ENCODE results near the gene P2RY14.

Gene P2RY14

GRCh38 chr3:151278230-151278629, at the start of gene P2RY14:
Gene P2RY14 (minus strand): TSS chr3:151278542. CDS start chr3:151214316, 64,226 bp downstream.
- in situ Hi-C loops (cut with HindIII; ENCODE audit: low sequenced_read_pairs): no loop called here

- in situ Hi-C loops (cut with HindIII; ENCODE audit: low sequenced_read_pairs): no loop called here
Observed at GRCh38 chr3:151327571-151328198, 49.3 kb upstream of the P2RY14 start.

GRCh38 chr3:151322511-151322910, 44.2 kb upstream of the P2RY14 start:
- in situ Hi-C loops (cut with HindIII; ENCODE audit: low sequenced_read_pairs): no loop called here

- in situ Hi-C loops (cut with HindIII; ENCODE audit: low sequenced_read_pairs): no loop called here
Observed at GRCh38 chr3:151321526-151321925, 43.2 kb upstream of the P2RY14 start.

GRCh38 chr3:151320131-151320530, 41.8 kb upstream of the P2RY14 start:
- in situ Hi-C loops (cut with HindIII; ENCODE audit: low sequenced_read_pairs): no loop called here

- in situ Hi-C loops (cut with HindIII; ENCODE audit: low sequenced_read_pairs): no loop called here
Observed at GRCh38 chr3:151319628-151320027, 41.3 kb upstream of the P2RY14 start.

GRCh38 chr3:151318991-151319390, 40.6 kb upstream of the P2RY14 start:
- in situ Hi-C loops (cut with HindIII; ENCODE audit: low sequenced_read_pairs): no loop called here

GRCh38 chr3:151318313-151318712, 40.0 kb upstream of the P2RY14 start:
- in situ Hi-C loops (cut with HindIII; ENCODE audit: low sequenced_read_pairs): no loop called here

- in situ Hi-C loops (cut with HindIII; ENCODE audit: low sequenced_read_pairs): no loop called here
Observed at GRCh38 chr3:151316267-151316991, 38.1 kb upstream of the P2RY14 start, which contains the start of gene GPR87. Gene GPR87 (minus strand): TSS chr3:151316820. CDS start chr3:151300100, 16,720 bp downstream.

GRCh38 chr3:151315846-151316245, 37.5 kb upstream of the P2RY14 start:
- in situ Hi-C loops (cut with HindIII; ENCODE audit: low sequenced_read_pairs): no loop called here

GRCh38 chr3:151315136-151315535, 36.8 kb upstream of the P2RY14 start:
- in situ Hi-C loops (cut with HindIII; ENCODE audit: low sequenced_read_pairs): no loop called here

- in situ Hi-C loops (cut with HindIII; ENCODE audit: low sequenced_read_pairs): no loop called here
Observed at GRCh38 chr3:151314593-151314992, 36.3 kb upstream of the P2RY14 start.

GRCh38 chr3:151314137-151314536, 35.8 kb upstream of the P2RY14 start:
- in situ Hi-C loops (cut with HindIII; ENCODE audit: low sequenced_read_pairs): no loop called here

- in situ Hi-C loops (cut with HindIII; ENCODE audit: low sequenced_read_pairs): no loop called here
Observed at GRCh38 chr3:151312972-151313371, 34.6 kb upstream of the P2RY14 start.

GRCh38 chr3:151309566-151309965, 31.2 kb upstream of the P2RY14 start:
- in situ Hi-C loops (cut with HindIII; ENCODE audit: low sequenced_read_pairs): no loop called here

GRCh38 chr3:151307583-151308488, 29.5 kb upstream of the P2RY14 start:
- in situ Hi-C loops (cut with HindIII; ENCODE audit: low sequenced_read_pairs): no loop called here

GRCh38 chr3:151307131-151307530, 28.8 kb upstream of the P2RY14 start:
- in situ Hi-C loops (cut with HindIII; ENCODE audit: low sequenced_read_pairs): no loop called here

GRCh38 chr3:151306168-151306810, 27.9 kb upstream of the P2RY14 start:
- in situ Hi-C loops (cut with HindIII; ENCODE audit: low sequenced_read_pairs): no loop called here

GRCh38 chr3:151305775-151306151, 27.4 kb upstream of the P2RY14 start:
- in situ Hi-C loops (cut with HindIII; ENCODE audit: low sequenced_read_pairs): no loop called here

- in situ Hi-C loops (cut with HindIII; ENCODE audit: low sequenced_read_pairs): no loop called here
Observed at GRCh38 chr3:151305060-151305774, 26.9 kb upstream of the P2RY14 start.

Measured in DLD1 (cell line).